Caco-2 (cell line): ENCODE measurements around the gene ENTPD8. TPM values are rescaled to one million over a fixed set of nuclear protein-coding genes. Genes with fewer than 3 reads are reported as not detected.

Experiments
- BruUV-seq: library from RNA; stranded (reverse); fragments of 400-500 nt; replicated peaks from 2 replicates; lab custom pipeline; 2021; lab: Mats Ljungman, UMichigan
- CTCF ChIA-PET: fragments of 300-600 bp; sonication (Branson Sonifier 250); formaldehyde crosslinking; loops from one replicate; lab custom pipeline; 2022; ENCODE audit warnings: antibody characterized with exemption; lab: Charles Lee
- POLR2A ChIA-PET: fragments of 300-600 bp; sonication (Branson Sonifier 250); formaldehyde crosslinking; loops from one replicate; lab custom pipeline; 2022; ENCODE audit warnings: antibody characterized with exemption; lab: Charles Lee
- DNase-seq, 2 experiments: peaks; one replicate each; pipeline versions ENCODE4 v3.0.0 to v3.0.0-alpha.2; 2020 to 2022
- H3K27me3 ChIP-seq: replicated peaks from 2 replicates; pipeline ENCODE4 v1.6.0; 2011; ENCODE audit warnings: low read length; ENCODE audit not compliant: control insufficient read depth, insufficient read depth
- H3K36me3 ChIP-seq: 2 replicates; pipeline ENCODE4 v1.5.1; 2011; ENCODE audit warnings: low read length; ENCODE audit not compliant: control insufficient read depth, insufficient read depth
- H3K4me1 ChIP-seq: fragments of 250-450 bp; sonication (Bioruptor Pico); 2 replicates; pipeline ENCODE4 v1.5.1; 2020; ENCODE audit warnings: mild to moderate bottlenecking
- H3K4me3 ChIP-seq: 2 replicates; pipeline ENCODE4 v1.5.1; 2011; ENCODE audit warnings: low read depth, mild to moderate bottlenecking, control low read depth, low read length
- H3K9me3 ChIP-seq: fragments of 250-450 bp; sonication (Bioruptor Pico); 2 replicates; pipeline ENCODE4 v1.5.1; 2020; ENCODE audit warnings: mild to moderate bottlenecking, moderate library complexity
- H3K27ac Mint-ChIP-seq: one replicate; pipeline ENCODE4 v1.8.0; 2022; ENCODE audit warnings: mixed read lengths; ENCODE audit not compliant: unreplicated experiment
- H3K27me3 Mint-ChIP-seq: one replicate; pipeline ENCODE4 v1.8.0; 2022; ENCODE audit warnings: mixed read lengths; ENCODE audit not compliant: insufficient read depth, unreplicated experiment
- H3K36me3 Mint-ChIP-seq: one replicate; pipeline ENCODE4 v1.8.0; 2022; ENCODE audit warnings: mild to moderate bottlenecking, mixed read lengths; ENCODE audit not compliant: insufficient read depth, unreplicated experiment
- H3K4me1 Mint-ChIP-seq: one replicate; pipeline ENCODE4 v1.8.0; 2022; ENCODE audit warnings: low read depth, mixed read lengths; ENCODE audit not compliant: unreplicated experiment
- H3K4me3 Mint-ChIP-seq: one replicate; pipeline ENCODE4 v1.8.0; 2022; ENCODE audit warnings: mild to moderate bottlenecking, moderate library complexity, mixed read lengths; ENCODE audit not compliant: unreplicated experiment
- H3K9me3 Mint-ChIP-seq: one replicate; pipeline ENCODE4 v1.8.0; 2022; ENCODE audit warnings: mixed read lengths; ENCODE audit not compliant: unreplicated experiment
- CTCF ChIP-seq, 2 experiments: fragments of 200-600 bp in 1 of 2; IDR thresholded peaks; 1 replicate in 1 of 2; 2 replicates in 1 of 2; pipeline versions ENCODE4 v1.5.1 to v1.8.0; 2011 to 2022; ENCODE audit warnings: antibody characterized with exemption in 1 of 2, control low read depth in 1 of 2, inconsistent platforms in 1 of 2, low read depth in 1 of 2, low read length in 1 of 2, mild to moderate bottlenecking in 1 of 2, moderate library complexity in 1 of 2; ENCODE audit not compliant: insufficient read depth in 1 of 2, severe bottlenecking in 1 of 2, unreplicated experiment in 1 of 2
- intact Hi-C: fragments of 100-400 bp; cut with micrococcal nuclease; formaldehyde crosslinking; loops from one replicate; pipeline ENCODE4 v1.10.0; 2022; ENCODE audit not compliant: unreplicated experiment
- total RNA-seq: library from RNA; stranded (reverse); gene quantifications from 2 replicates; pipeline ENCODE4 v1.2.3, GENCODE V29; 2022

ENTPD8 gene
- total RNA-seq, 1 experiment from 2014 or later = 8.6 TPM

GRCh38 chr9:137421838-137422603, 19.1 kb downstream of the ENTPD8 start:
- Mint-ChIP-seq H3K36me3 (no peaks in the 10 kb centered on the region), H3K4me1 (peaks cover 6% of the 10 kb centered on the region), H3K27ac (peak overlapping the region; percentile 58), H3K27me3 (no peaks in the 10 kb centered on the region), H3K4me3 (peak overlapping the region; percentile 78), H3K9me3 (no peaks in the 10 kb centered on the region)
- Histone ChIP-seq H3K36me3 (no peaks in the 10 kb centered on the region), H3K4me1 (peaks cover 16% of the 10 kb centered on the region), H3K4me3 (peak overlapping the region; percentile 73), H3K27me3 (no peaks in the 10 kb centered on the region), H3K9me3 (no peaks in the 10 kb centered on the region)
- BruUV-seq = TSS peak; percentile 66
- CTCF ChIA-PET = interaction anchor here (0.6 to 2.4 kb wide), 5 partner anchors 15 to 120 kb away, joined by 3 to 26 read pairs (median 12); partner anchors contain the start of gene NRARP
- intact Hi-C loops = loop anchor here (5.0 kb wide), 1 partner anchor 120 kb away; the partner anchor contains the start of gene NRARP
- DNase-seq = no peak
- POLR2A ChIA-PET = interaction anchor here (1.4 to 1.5 kb wide), 3 partner anchors 37 to 167 kb away, joined by 7 to 11 read pairs (median 8); partner anchors contain the start of genes NELFB, NRARP and NSMF
- no peak for TF ChIP-seq CTCF (IDR thresholded peaks at IDR 0.05; ENCODE audit: insufficient read depth in 1 of 2, low read depth in 1 of 2, low read length in 1 of 2, severe bottlenecking in 1 of 2, unreplicated experiment in 1 of 2)

GRCh38 chr9:137417161-137418021, 23.8 kb downstream of the ENTPD8 start:
- H3K36me3 Mint-ChIP-seq = peaks cover 11% of the 10 kb centered on the region
- intact Hi-C loops = no loop called here
- H3K27me3 ChIP-seq = no peaks in the 10 kb centered on the region
- no peak for TF ChIP-seq CTCF (IDR thresholded peaks at IDR 0.05; ENCODE audit: insufficient read depth in 1 of 2, low read depth in 1 of 2, low read length in 1 of 2, severe bottlenecking in 1 of 2, unreplicated experiment in 1 of 2)
- H3K4me1 ChIP-seq = no peaks in the 10 kb centered on the region
- DNase-seq = no peak
- H3K9me3 ChIP-seq = no peaks in the 10 kb centered on the region
- BruUV-seq = no TSS peak
- no peaks in the 10 kb centered on the region for H3K27me3 Mint-ChIP-seq
- no peaks in the 10 kb centered on the region for H3K9me3 Mint-ChIP-seq
- POLR2A ChIA-PET = interaction anchor here (0.7 kb wide), 1 partner anchor 290 kb away, joined by 3 read pairs; no protein-coding TSS in a partner anchor
- no peaks in the 10 kb centered on the region for H3K36me3 ChIP-seq
- CTCF ChIA-PET = interaction anchor here (0.6 kb wide), 1 partner anchor 116 kb away, joined by 6 read pairs; the partner anchor contains the start of gene NRARP
- no peak overlapping the region for H3K4me3 ChIP-seq
- no peaks in the 10 kb centered on the region for H3K4me1 Mint-ChIP-seq
- no peak overlapping the region for H3K27ac Mint-ChIP-seq
- H3K4me3 Mint-ChIP-seq = no peak overlapping the region
